Uterus (tissue), 2 donors: ENCODE results near the gene SLC25A17.

ENCODE experiments used
- POLR2A ChIP-seq, 2 donors: fragments of 450-650 bp; IDR thresholded peaks; one replicate each; pipeline ENCODE4 v1.6.1; 2016; ENCODE audit warnings: antibody characterized with exemption in 2 of 2, mild to moderate bottlenecking in 1 of 2, moderate library complexity in 1 of 2
- TF ChIP-seq, protein P1 (sequence below), 4 experiments: fragments of 200-600 bp in 2 of 4; fragments of 450-650 bp in 2 of 4; sonication (generic) in 2 of 4; IDR thresholded peaks; one replicate each; pipeline ENCODE4 v1.5.1; 2016 to 2019; ENCODE audit warnings: antibody characterized with exemption in 4 of 4, mild to moderate bottlenecking in 2 of 4, moderate library complexity in 1 of 4

GRCh38 chr22:40791241-40791640, 27.9 kb downstream of the SLC25A17 start:
- TF ChIP-seq, protein P1, sequence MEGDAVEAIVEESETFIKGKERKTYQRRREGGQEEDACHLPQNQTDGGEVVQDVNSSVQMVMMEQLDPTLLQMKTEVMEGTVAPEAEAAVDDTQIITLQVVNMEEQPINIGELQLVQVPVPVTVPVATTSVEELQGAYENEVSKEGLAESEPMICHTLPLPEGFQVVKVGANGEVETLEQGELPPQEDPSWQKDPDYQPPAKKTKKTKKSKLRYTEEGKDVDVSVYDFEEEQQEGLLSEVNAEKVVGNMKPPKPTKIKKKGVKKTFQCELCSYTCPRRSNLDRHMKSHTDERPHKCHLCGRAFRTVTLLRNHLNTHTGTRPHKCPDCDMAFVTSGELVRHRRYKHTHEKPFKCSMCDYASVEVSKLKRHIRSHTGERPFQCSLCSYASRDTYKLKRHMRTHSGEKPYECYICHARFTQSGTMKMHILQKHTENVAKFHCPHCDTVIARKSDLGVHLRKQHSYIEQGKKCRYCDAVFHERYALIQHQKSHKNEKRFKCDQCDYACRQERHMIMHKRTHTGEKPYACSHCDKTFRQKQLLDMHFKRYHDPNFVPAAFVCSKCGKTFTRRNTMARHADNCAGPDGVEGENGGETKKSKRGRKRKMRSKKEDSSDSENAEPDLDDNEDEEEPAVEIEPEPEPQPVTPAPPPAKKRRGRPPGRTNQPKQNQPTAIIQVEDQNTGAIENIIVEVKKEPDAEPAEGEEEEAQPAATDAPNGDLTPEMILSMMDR (IDR thresholded peaks at IDR 0.05), result no peak
- TF ChIP-seq POLR2A (IDR thresholded peaks at IDR 0.05), result no peak
